Measurements from ENCODE around the gene ZDHHC1. TPM values are rescaled to one million over a fixed set of nuclear protein-coding genes. Genes with fewer than 3 reads are reported as not detected.
"Not testable (repeated sequence)": the region's sequence is repeated elsewhere in the genome, so short reads cannot be mapped to it uniquely, and the experiment has no call there.

Gene ZDHHC1
- total and polyA plus RNA-seq, 5 experiments from 2014 or later = 0.18 to 0.52 (median 0.28) TPM; not detected in 1

DNA sequence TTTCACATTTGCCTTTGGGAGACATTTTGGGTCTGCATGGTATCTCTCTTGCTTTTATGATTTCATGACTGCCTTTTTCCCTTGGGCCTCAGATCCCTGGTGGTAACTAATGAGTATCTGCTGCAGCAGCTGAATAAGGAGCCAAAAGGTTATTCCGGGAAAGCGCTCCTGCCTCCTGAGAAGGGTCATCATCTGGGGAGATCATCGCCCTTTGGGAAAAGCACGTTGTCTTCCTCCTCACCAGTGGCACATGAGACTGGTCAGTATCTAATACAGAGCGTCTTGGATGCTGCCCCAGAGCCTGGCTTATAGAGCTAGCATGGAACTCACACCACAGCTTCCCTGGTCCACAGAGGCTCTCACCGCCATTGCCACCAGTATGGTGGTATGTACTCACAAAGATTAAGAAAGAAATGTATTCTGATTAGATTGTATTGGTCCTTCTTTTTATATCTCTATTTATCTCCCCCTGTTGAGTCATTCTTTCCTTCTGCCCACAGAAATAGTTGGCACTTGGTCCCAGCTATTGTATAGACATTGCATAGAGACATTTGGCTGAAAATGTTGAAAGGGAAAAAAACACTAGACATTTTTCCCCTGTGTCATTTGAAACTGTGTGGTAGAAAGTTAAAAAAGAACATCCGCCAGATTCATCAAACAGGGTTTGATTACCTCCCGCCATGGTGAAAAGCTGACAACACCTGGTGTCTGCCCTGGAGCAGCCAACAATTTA is 31.3 kb downstream of the ZDHHC1 start:
- no peaks in the 10 kb centered on the region for H3K36me3 Mint-ChIP-seq
- H3K9me3 Mint-ChIP-seq = no peaks in the 10 kb centered on the region
- H3K4me3 Mint-ChIP-seq = no peak overlapping the region
- H3K27me3 Mint-ChIP-seq = peaks cover 0 to 4% (median 0%) of the 10 kb centered on the region in 5 donors
- POLR2A ChIA-PET = no interaction called here
- DNase-seq = no peak
- no peak overlapping the region for H3K27ac Mint-ChIP-seq
- ATAC-seq = no peak
- no peaks in the 10 kb centered on the region for H3K4me1 Mint-ChIP-seq

DNA sequence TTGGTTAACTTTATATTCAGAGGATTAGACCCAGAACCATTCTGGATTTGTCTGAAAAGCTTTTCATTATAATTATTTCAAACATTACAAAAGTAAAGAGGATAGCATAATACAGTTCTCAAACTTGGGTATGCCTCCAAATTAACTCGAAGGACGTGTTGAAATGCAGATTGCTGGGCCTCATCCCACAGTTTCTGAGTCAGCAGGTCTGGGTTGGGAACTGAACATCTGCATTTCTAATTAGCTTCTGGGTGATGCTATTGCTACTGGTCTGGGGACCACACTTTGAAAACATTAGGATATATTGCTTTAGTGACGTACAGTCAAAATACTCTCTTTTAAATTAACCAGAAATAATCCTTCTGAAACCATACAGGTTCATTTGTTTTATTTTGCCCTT is 33.0 kb downstream of the ZDHHC1 start:
- H3K4me1 Mint-ChIP-seq = no peaks in the 10 kb centered on the region
- no peaks in the 10 kb centered on the region for H3K9me3 Mint-ChIP-seq
- no peak overlapping the region for H3K4me3 Mint-ChIP-seq
- H3K27me3 Mint-ChIP-seq = peaks cover 0 to 4% (median 0%) of the 10 kb centered on the region in 5 donors
- ATAC-seq = no peak
- H3K27ac Mint-ChIP-seq = no peak overlapping the region
- POLR2A ChIA-PET = interaction anchor here (0.6 kb wide), 1 partner anchor 13 kb away, joined by 4 read pairs; no protein-coding TSS in a partner anchor
- no peak for DNase-seq
- H3K36me3 Mint-ChIP-seq = no peaks in the 10 kb centered on the region

DNA sequence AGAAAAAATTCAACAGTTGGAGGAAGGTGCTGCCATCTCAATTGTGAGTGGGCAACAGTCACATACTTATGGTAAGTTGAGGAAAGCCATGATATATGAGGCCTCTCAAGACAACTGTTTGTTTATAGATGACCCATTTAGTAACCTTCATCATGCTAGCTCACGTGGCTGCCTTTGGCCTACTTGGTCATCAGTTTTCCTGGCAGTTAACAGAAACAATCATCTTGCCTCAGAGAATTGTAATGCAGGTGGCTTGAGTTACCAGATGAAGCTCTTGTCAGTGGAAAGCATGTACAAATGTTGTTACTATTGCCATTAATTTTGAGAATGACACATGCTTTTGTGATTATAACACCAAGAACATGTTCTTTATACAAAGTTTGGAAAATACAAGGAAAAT is 37.6 kb downstream of the ZDHHC1 start:
- POLR2A ChIA-PET = no interaction called here
- ATAC-seq (no peak), DNase-seq (no peak)
- peaks cover 0 to 7% (median 0%) of the 10 kb centered on the region in 5 donors for H3K27me3 Mint-ChIP-seq
- no peaks in the 10 kb centered on the region for H3K36me3 Mint-ChIP-seq
- H3K27ac Mint-ChIP-seq = peak overlapping the region in 1 of 10 donors; percentile 45
- no peak overlapping the region for H3K4me3 Mint-ChIP-seq
- no peaks in the 10 kb centered on the region for H3K4me1 Mint-ChIP-seq
- H3K9me3 Mint-ChIP-seq = no peaks in the 10 kb centered on the region

DNA sequence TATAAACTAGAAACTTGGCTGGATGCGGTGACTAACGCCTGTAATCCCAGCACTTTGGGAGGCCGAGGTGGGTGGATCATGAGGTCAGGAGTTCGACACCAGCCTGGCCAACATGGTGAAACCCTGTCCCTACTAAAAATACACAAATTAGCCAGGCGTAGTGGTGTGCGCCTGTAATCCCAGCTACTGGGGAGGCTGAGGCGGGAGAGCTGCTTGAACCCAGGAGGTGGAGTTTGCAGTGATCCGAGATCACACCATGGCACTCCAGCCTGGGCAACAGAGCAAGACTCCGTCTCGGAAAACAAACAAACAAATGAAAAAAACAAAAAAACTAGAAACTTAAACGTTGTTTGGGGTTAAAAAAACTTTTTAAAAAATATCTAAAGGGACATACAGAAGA is 40.3 kb downstream of the ZDHHC1 start:
- DNase-seq, H3K4me3 Mint-ChIP-seq, H3K27me3 Mint-ChIP-seq, H3K9me3 Mint-ChIP-seq, POLR2A ChIA-PET, H3K36me3 Mint-ChIP-seq, H3K27ac Mint-ChIP-seq, ATAC-seq, H3K4me1 Mint-ChIP-seq: not testable (repeated sequence)

DNA sequence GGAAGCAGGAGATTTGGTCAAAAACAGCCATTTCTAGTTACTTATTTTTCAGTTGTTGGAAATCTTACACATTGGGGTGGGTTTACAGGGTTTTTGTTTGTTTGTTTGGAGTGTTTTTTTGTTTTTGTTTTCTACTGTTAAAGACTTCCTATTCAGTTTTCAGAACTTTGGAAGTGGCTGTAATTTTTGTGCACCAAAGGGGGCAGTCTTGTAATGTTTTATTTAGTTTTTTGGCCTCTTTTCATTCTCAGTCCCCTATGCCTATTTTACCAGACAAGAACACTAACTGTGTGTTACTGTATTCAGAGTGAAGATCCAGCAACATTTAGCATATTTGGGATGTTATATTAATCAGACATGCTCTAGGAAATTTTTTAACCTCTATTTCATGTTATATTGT is 43.6 kb downstream of the ZDHHC1 start:
- no peaks in the 10 kb centered on the region for H3K36me3 Mint-ChIP-seq
- no peak overlapping the region for H3K4me3 Mint-ChIP-seq
- peak in 1 of 10 donors; percentile 6 for DNase-seq
- H3K27ac Mint-ChIP-seq = no peak overlapping the region
- H3K9me3 Mint-ChIP-seq = no peaks in the 10 kb centered on the region
- H3K27me3 Mint-ChIP-seq = peaks cover 0 to 8% (median 0%) of the 10 kb centered on the region in 5 donors
- POLR2A ChIA-PET = no interaction called here
- no peaks in the 10 kb centered on the region for H3K4me1 Mint-ChIP-seq
- no peak for ATAC-seq

DNA sequence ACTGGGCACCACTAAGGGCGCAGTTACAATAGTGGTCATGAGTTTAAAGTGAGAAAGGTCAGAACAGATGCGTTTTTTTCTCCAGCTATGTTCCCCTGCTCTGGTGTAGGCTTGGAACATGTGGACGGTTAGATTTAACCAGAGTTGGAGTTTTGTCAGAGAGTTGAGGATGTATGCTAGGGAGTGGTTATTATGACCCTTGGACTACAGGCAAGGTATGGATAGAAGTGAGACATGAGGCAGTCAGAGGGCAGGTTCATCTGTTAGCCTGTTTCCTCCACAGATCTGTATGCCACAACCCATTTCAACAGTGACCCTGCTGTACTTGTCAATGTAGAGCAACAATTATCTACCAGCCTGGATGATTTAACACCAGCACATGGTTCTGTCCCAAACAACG is 45.6 kb downstream of the ZDHHC1 start:
- DNase-seq = no peak
- Mint-ChIP-seq H3K27ac (no peak overlapping the region), H3K9me3 (no peaks in the 10 kb centered on the region), H3K4me3 (no peak overlapping the region), H3K36me3 (no peaks in the 10 kb centered on the region), H3K27me3 (peaks cover 0 to 4% (median 0%) of the 10 kb centered on the region in 5 donors), H3K4me1 (peaks cover 1 to 7% (median 3%) of the 10 kb centered on the region in 4 donors)
- POLR2A ChIA-PET = interaction anchor here (0.7 kb wide), 1 partner anchor 12 kb away, joined by 4 read pairs; no protein-coding TSS in a partner anchor
- no peak for ATAC-seq

DNA sequence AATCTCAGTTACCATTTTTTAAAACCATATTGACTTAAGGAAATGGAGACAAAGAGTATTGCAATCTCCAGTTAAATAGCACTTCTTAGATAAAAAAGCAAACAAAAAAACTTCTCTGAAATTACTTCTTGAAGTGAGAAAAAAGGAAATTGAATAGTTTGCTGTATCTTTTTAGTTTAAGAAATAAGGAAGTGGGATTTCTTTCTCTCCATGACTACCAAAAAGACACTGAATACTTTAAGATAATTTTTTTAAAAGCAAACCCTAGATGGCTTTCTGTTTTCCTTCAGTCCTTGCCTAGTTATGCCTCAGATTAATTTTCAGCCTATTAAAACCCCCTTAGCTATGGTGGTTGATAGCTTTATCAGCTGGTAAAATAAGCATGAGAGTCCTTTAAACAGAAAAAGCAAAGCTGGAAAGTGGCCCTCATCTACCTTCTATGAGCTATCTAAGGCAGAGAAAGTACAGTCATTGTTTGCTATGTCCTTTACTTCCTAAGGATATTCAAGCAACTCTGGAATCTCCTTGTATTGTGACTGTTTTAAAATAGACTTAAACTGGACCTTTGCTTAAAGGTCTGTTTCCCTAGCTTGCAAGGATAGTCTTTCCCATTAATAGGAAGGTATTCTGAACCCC is 51.6 kb downstream of the ZDHHC1 start:
- POLR2A ChIA-PET = no interaction called here
- peak overlapping the region in 8 of 10 donors; percentile 3 to 56 (median 32) for H3K4me3 Mint-ChIP-seq
- ATAC-seq = peak in 1 of 2 donors; percentile 30
- peaks cover 9 to 24% (median 15%) of the 10 kb centered on the region in 4 donors for H3K4me1 Mint-ChIP-seq
- H3K27me3 Mint-ChIP-seq = no peaks in the 10 kb centered on the region
- no peaks in the 10 kb centered on the region for H3K9me3 Mint-ChIP-seq
- peak in 1 of 10 donors; percentile 6 for DNase-seq
- no peaks in the 10 kb centered on the region for H3K36me3 Mint-ChIP-seq
- peak overlapping the region in 8 of 10 donors; percentile 5 to 80 (median 56) for H3K27ac Mint-ChIP-seq

DNA sequence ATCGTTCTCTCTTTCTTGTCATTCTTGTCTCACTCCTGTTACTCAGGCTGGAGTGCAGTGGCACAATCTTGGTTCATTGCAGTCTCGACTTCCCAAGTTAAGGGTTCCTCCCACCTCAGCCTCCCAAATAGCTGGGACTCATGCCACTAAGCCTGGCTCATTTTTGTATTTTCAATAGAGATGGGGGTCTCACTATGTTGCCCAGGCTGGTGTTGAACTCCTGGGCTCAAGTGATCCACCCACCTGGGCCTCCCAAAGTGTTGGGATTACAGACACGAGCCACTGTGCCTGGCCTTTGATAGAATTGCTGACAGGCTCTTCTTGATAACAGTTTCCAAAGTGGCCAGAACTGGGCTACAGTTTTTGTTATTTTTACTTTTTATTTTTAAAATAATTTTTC is 55.2 kb downstream of the ZDHHC1 start:
- DNase-seq (no peak), ATAC-seq (no peak)
- Mint-ChIP-seq H3K4me1 (peaks cover 9 to 20% (median 15%) of the 10 kb centered on the region in 4 donors), H3K27me3 (peaks cover 0 to 5% (median 0%) of the 10 kb centered on the region in 5 donors), H3K4me3 (no peak overlapping the region), H3K9me3 (no peaks in the 10 kb centered on the region), H3K36me3 (no peaks in the 10 kb centered on the region), H3K27ac (no peak overlapping the region)
- POLR2A ChIA-PET = no interaction called here

DNA sequence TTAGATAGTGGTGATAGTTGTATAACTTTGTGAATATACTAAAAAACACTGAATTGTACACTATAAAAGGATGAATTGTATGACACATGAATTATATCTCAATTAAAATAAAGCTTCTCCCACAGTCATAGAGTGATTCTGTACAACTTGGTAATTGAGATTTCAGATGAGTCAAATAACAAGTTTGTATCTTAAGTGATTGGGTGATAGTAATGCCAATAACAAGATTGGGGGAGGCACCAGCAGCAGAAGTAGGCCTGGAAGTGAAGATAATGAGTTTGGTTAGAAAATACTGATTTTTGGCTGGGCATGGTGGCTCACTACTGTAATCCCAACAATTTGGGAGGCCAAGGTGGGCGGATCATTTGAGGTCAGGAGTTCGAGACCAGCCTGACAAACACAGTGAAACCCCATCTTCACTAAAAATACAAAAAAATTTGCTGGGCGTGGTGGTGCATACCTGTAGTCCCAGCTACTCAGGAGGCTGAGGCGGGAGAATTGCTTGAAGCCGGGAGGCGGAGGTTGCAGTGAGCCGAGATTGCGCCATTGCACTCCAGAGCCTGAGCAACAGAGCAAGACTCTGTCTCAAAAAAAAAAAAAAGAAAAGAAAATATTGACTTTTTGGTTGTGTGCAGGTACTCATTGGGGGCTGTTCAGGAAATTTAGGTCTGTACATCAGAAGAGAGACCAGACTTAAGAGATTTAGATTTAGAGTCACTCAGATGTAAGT is 56.6 kb downstream of the ZDHHC1 start:
- H3K27ac Mint-ChIP-seq, H3K36me3 Mint-ChIP-seq, POLR2A ChIA-PET, H3K4me3 Mint-ChIP-seq, ATAC-seq, H3K9me3 Mint-ChIP-seq, DNase-seq, H3K4me1 Mint-ChIP-seq, H3K27me3 Mint-ChIP-seq: not testable (repeated sequence)

DNA sequence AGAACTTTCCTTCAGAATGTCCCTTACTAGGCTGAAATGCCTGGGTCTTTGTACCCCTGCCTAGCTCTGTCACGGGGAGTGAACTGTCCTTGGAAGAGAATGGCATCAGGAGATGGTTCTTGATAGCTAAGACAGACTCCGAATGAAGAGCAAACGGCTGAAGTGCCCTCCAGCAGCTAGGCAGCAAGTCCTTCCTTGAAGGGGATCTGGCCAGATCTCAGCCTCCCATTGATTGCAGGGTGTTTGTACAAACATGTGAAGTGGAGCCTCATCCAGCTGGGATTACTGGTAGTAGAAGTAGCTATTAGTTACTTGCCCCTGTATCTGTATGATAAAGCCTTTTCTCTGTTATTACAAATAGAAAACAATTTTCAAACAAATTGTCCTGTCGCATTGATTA is 58.7 kb downstream of the ZDHHC1 start:
- peaks cover 0 to 14% (median 2%) of the 10 kb centered on the region in 5 donors for H3K27me3 Mint-ChIP-seq
- ATAC-seq (no peak), DNase-seq (no peak)
- no peaks in the 10 kb centered on the region for H3K9me3 Mint-ChIP-seq
- no peak overlapping the region for H3K27ac Mint-ChIP-seq
- no peak overlapping the region for H3K4me3 Mint-ChIP-seq
- H3K36me3 Mint-ChIP-seq = no peaks in the 10 kb centered on the region
- POLR2A ChIA-PET = interaction anchor here (0.5 kb wide), 1 partner anchor 140 kb away, joined by 4 read pairs; no protein-coding TSS in a partner anchor
- no peaks in the 10 kb centered on the region for H3K4me1 Mint-ChIP-seq

DNA sequence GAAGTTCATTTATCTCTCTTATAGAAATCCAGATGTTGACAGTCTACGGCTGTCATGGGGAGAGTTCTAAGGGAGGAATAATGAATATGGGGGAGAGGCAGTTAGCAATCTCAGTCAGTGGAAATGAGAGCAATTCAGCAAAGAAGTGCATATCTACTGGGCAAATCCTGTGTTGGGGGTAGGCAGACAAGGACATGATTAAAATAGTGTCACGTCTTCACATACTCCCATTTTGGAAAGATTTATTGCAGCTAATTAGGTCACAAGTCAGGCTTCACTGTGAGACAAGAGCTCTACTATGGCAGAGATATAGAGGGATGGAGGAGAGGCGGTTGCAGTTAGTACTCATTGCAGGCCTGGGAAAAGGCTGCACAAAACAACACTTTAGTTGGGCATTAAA is 59.9 kb downstream of the ZDHHC1 start:
- DNase-seq (no peak), ATAC-seq (no peak)
- Mint-ChIP-seq H3K36me3 (no peaks in the 10 kb centered on the region), H3K9me3 (no peaks in the 10 kb centered on the region), H3K27me3 (peaks cover 0 to 14% (median 2%) of the 10 kb centered on the region in 5 donors), H3K4me3 (no peak overlapping the region), H3K4me1 (no peaks in the 10 kb centered on the region), H3K27ac (no peak overlapping the region)
- POLR2A ChIA-PET = no interaction called here

DNA sequence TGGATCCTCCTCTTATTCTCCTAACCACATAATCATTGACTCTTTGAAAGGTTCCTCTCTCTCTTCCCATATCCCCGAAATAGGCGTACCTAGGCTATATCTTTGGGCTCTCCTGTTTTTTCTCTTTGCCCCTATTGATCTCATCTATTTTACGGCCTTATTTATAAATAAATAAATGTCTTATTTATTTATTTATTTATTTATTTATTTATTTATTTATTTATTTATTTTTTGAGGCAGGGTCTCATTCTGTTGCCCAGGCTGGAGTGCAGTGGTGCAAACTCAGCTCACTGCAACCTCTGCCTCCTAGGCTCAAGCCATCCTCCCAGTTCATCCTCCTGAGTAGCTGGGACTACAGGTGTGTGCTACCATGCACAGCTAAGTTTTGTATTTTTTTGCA is 63.8 kb downstream of the ZDHHC1 start:
- POLR2A ChIA-PET, H3K4me3 Mint-ChIP-seq, ATAC-seq, H3K27ac Mint-ChIP-seq, H3K9me3 Mint-ChIP-seq, H3K36me3 Mint-ChIP-seq, H3K4me1 Mint-ChIP-seq, DNase-seq: not testable (repeated sequence)
- peaks cover 0 to 14% (median 3%) of the 10 kb centered on the region in 5 donors for H3K27me3 Mint-ChIP-seq

DNA sequence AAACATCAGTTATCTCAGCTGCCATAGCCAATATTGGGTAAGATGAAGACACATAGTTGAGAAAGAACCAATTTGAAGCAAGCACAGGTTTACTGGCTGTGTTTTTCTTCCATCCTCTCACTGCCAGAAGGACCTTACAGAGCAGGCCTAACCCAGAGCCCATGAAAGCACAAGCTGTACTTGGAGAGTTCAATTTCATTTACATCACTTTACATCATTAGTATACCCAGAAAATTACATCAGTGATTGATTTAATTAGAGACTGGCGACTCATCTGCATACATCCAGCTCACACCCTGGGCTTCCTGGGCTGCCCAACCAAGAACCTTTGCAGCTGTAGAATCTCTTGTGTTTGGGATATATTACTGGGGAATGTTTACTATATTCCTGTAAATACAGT is 66.0 kb downstream of the ZDHHC1 start:
- no peaks in the 10 kb centered on the region for H3K9me3 Mint-ChIP-seq
- no peaks in the 10 kb centered on the region for H3K36me3 Mint-ChIP-seq
- POLR2A ChIA-PET = no interaction called here
- no peak overlapping the region for H3K27ac Mint-ChIP-seq
- no peak for DNase-seq
- no peak overlapping the region for H3K4me3 Mint-ChIP-seq
- peaks cover 0 to 5% (median 3%) of the 10 kb centered on the region in 5 donors for H3K27me3 Mint-ChIP-seq
- no peak for ATAC-seq
- H3K4me1 Mint-ChIP-seq = no peaks in the 10 kb centered on the region

All from naive thymus-derived CD8-positive, alpha-beta T cell (primary cell).